ENCODE results near the gene LOC101059915.
"Not testable (repeated sequence)": the region's sequence is repeated elsewhere in the genome, so short reads cannot be mapped to it uniquely, and the experiment has no call there.

Gene LOC101059915

GRCh38 chrX:71644406-71644805 lies 22.9 kb upstream of the LOC101059915 start:
- not testable (repeated sequence) for DNase-seq

- DNase-seq: no peak
These were observed 16.9 kb upstream of the LOC101059915 start for GRCh38 chrX:71650333-71650969.

GRCh38 chrX:71652405-71652804 lies 14.9 kb upstream of the LOC101059915 start:
- peak; percentile 29 for DNase-seq

- DNase-seq: no peak
These were observed 14.0 kb upstream of the LOC101059915 start for GRCh38 chrX:71653344-71653743.

GRCh38 chrX:71657267-71657666 lies 10.1 kb upstream of the LOC101059915 start:
- DNase-seq: no peak

GRCh38 chrX:71659342-71659741 lies 8.0 kb upstream of the LOC101059915 start:
- DNase-seq: no peak

- DNase-seq: no peak
These were observed 7.4 kb upstream of the LOC101059915 start for GRCh38 chrX:71659959-71660358.

- DNase-seq: no peak
These were observed 6.6 kb upstream of the LOC101059915 start for GRCh38 chrX:71660562-71661416.

- DNase-seq: no peak
These were observed 5.4 kb upstream of the LOC101059915 start for GRCh38 chrX:71661919-71662318.

- not testable (repeated sequence) for DNase-seq
These were observed 4.7 kb upstream of the LOC101059915 start for GRCh38 chrX:71662654-71663053.

GRCh38 chrX:71663238-71663637 lies 4.1 kb upstream of the LOC101059915 start:
- DNase-seq: peak; percentile 60

- not testable (repeated sequence) for DNase-seq
These were observed 3.1 kb upstream of the LOC101059915 start for GRCh38 chrX:71664202-71664601.

GRCh38 chrX:71664889-71665491 lies 2.4 kb upstream of the LOC101059915 start:
- no peak for DNase-seq

- DNase-seq: no peak
These were observed 1.6 kb upstream of the LOC101059915 start for GRCh38 chrX:71665747-71666146.

GRCh38 chrX:71666240-71667223 lies 814 bp upstream of the LOC101059915 start:
- DNase-seq: no peak

- no peak for DNase-seq
These were observed 876 bp downstream of the LOC101059915 start for GRCh38 chrX:71668248-71668595.

- DNase-seq: no peak
These were observed 2.1 kb downstream of the LOC101059915 start for GRCh38 chrX:71669492-71669891.

GRCh38 chrX:71669947-71670346 lies 2.6 kb downstream of the LOC101059915 start:
- peak; percentile 32 for DNase-seq

- peak; percentile 70 for DNase-seq
These were observed 3.9 kb downstream of the LOC101059915 start for GRCh38 chrX:71671043-71671780.

- DNase-seq: no peak
These were observed 4.6 kb downstream of the LOC101059915 start for GRCh38 chrX:71671938-71672337.

- not testable (repeated sequence) for DNase-seq
These were observed 8.3 kb downstream of the LOC101059915 start for GRCh38 chrX:71675636-71676035.

All from stimulated activated CD4-positive, alpha-beta T cell treated with anti-CD3 and anti-CD28 coated beads, Interleukin-4, amount 100 ng/mL, for 1 hour (primary cell).